Esophagus squamous epithelium (tissue), 5 donors: ENCODE data around the gene TECR. TPM values are rescaled to one million over a fixed set of nuclear protein-coding genes. Genes with fewer than 3 reads are reported as not detected.

Experiments used
- DNase-seq: peaks from one replicate; lab custom pipeline; 2025; lab: John Stamatoyannopoulos, UW
- H3K27ac ChIP-seq, 4 donors: fragments of 200-600 bp; sonication (generic); one replicate each; pipeline ENCODE4 v1.5.1; 2016 to 2019; ENCODE audit warnings: mild to moderate bottlenecking in 1 of 4
- H3K27me3 ChIP-seq, 4 donors: fragments of 200-600 bp; sonication (generic); 1 replicate in 3 of 4; 2 replicates in 1 of 4; pipeline versions ENCODE4 v1.5.1 to v1.6.0; 2017 to 2021; ENCODE audit warnings: antibody characterized with exemption in 1 of 4
- H3K36me3 ChIP-seq, 3 donors: fragments of 200-600 bp; sonication (generic); one replicate each; pipeline ENCODE4 v1.5.1; 2016 to 2019
- H3K4me1 ChIP-seq, 3 donors: fragments of 200-600 bp; sonication (generic); one replicate each; pipeline ENCODE4 v1.5.1; 2017 to 2019
- H3K4me3 ChIP-seq, 4 donors: fragments of 200-600 bp; sonication (generic); 1 replicate in 3 of 4; 2 replicates in 1 of 4; pipeline ENCODE4 v1.5.1; 2016 to 2019; ENCODE audit warnings: mild to moderate bottlenecking in 2 of 4, moderate library complexity in 1 of 4
- H3K9me3 ChIP-seq, 3 donors: fragments of 200-600 bp; sonication (generic); one replicate each; pipeline ENCODE4 v1.5.1; 2016 to 2019
- CTCF ChIP-seq, 6 experiments: fragments of 450-650 bp in 4 of 6; fragments of 200-600 bp in 2 of 6; sonication (generic) in 2 of 6; IDR thresholded peaks; one replicate each; pipeline ENCODE4 v1.5.1; 2016 to 2019; ENCODE audit warnings: antibody characterized with exemption in 6 of 6, mild to moderate bottlenecking in 4 of 6, moderate library complexity in 4 of 6
- POLR2A ChIP-seq, 4 donors: fragments of 450-650 bp; IDR thresholded peaks; one replicate each; pipeline ENCODE4 v1.6.1; 2017; ENCODE audit warnings: antibody characterized with exemption in 4 of 4, mild to moderate bottlenecking in 4 of 4, moderate library complexity in 3 of 4
- WGBS, 2 donors: methylation state at CpG; one replicate each; pipeline ENCODE4 v1.1.5; 2018; 5-methylcytosine and 5-hydroxymethylcytosine counted together
- intact Hi-C: fragments of 100-400 bp; cut with DNase I; formaldehyde crosslinking; loops from one replicate; pipeline ENCODE4 v1.15.0; 2022
- total RNA-seq, 4 donors: library from RNA; depleted of rRNA; stranded (reverse); fragments of >200 nt; gene quantifications; one replicate each; pipeline ENCODE4 v1.1.0, GENCODE V29; 2016
- donor health status: DM: yes; HTN: yes; CAD: no.

Gene TECR
- total RNA-seq, 4 donors from 2014 or later, result 130 to 290 (median 190) TPM

GRCh38 chr19:14525729-14526128, 3.7 kb upstream of the TECR start:
- WGBS, 2 donors, result 28 to 33% methylated on average over 5 to 6 of the region's 6 CpGs
- H3K4me3 ChIP-seq, result peak overlapping the region in 1 of 4 donors; percentile 1
- no peaks in the 10 kb centered on the region for H3K36me3 ChIP-seq
- peak overlapping the region; percentile 93 to 99 (median 98) for H3K27ac ChIP-seq
- intact Hi-C loops, result no loop called here
- H3K27me3 ChIP-seq, result no peaks in the 10 kb centered on the region
- no peak for DNase-seq
- no peaks in the 10 kb centered on the region for H3K9me3 ChIP-seq
- TF ChIP-seq CTCF (IDR thresholded peaks at IDR 0.05) (no peak), POLR2A (IDR thresholded peaks at IDR 0.05) (peak in 1 of 4 donors; percentile 21)
- H3K4me1 ChIP-seq, result peaks cover 26 to 91% (median 27%) of the 10 kb centered on the region in 3 donors

- intact Hi-C loops, result no loop called here
- H3K36me3 ChIP-seq, result no peaks in the 10 kb centered on the region
- 49 to 57% methylated on average over 4 of the region's 4 CpGs for WGBS, 2 donors
- DNase-seq, result no peak
- no peaks in the 10 kb centered on the region for H3K27me3 ChIP-seq
- H3K4me1 ChIP-seq, result peaks cover 29 to 91% (median 33%) of the 10 kb centered on the region in 3 donors
- TF ChIP-seq CTCF (IDR thresholded peaks at IDR 0.05) (no peak), POLR2A (IDR thresholded peaks at IDR 0.05) (no peak)
- H3K27ac ChIP-seq, result peak overlapping the region; percentile 93 to 99 (median 98)
- no peaks in the 10 kb centered on the region for H3K9me3 ChIP-seq
- H3K4me3 ChIP-seq, result peak overlapping the region in 2 of 4 donors; percentile 1 to 6
These were observed 3.0 kb upstream of the TECR start for GRCh38 chr19:14526423-14526822.

- Histone ChIP-seq H3K36me3 (peaks cover 0 to 10% (median 0%) of the 10 kb centered on the region in 3 donors), H3K4me3 (peak overlapping the region; percentile 37 to 92 (median 89)), H3K27me3 (no peaks in the 10 kb centered on the region), H3K27ac (peak overlapping the region; percentile 93 to 99 (median 98)), H3K9me3 (no peaks in the 10 kb centered on the region), H3K4me1 (peaks cover 33 to 91% (median 36%) of the 10 kb centered on the region in 3 donors)
- no peak for DNase-seq
- TF ChIP-seq POLR2A (IDR thresholded peaks at IDR 0.05) (no peak), CTCF (IDR thresholded peaks at IDR 0.05) (peak in 1 of 6 experiments; percentile 5)
- 16 to 32% methylated on average over 26 to 34 of the region's 39 CpGs for WGBS, 2 donors
- intact Hi-C loops, result no loop called here
These were observed 758 bp upstream of the TECR start for GRCh38 chr19:14528419-14529253.

- Histone ChIP-seq H3K36me3 (peaks cover 0 to 24% (median 0%) of the 10 kb centered on the region in 3 donors), H3K4me1 (peaks cover 28 to 88% (median 35%) of the 10 kb centered on the region in 3 donors), H3K27ac (peak overlapping the region; percentile 93 to 99 (median 98)), H3K27me3 (no peaks in the 10 kb centered on the region), H3K9me3 (no peaks in the 10 kb centered on the region), H3K4me3 (peak overlapping the region; percentile 56 to 92 (median 89))
- no peak for DNase-seq
- WGBS, 2 donors, result 0 to 1% methylated on average over 7 to 12 of the region's 18 CpGs
- intact Hi-C loops, result no loop called here
- no peak for TF ChIP-seq CTCF (IDR thresholded peaks at IDR 0.05)
These were observed 583 bp downstream of the TECR start for GRCh38 chr19:14530005-14530348.

GRCh38 chr19:14530506-14530905, 1.1 kb downstream of the TECR start:
- DNase-seq, result no peak
- Histone ChIP-seq H3K4me1 (peaks cover 28 to 85% (median 32%) of the 10 kb centered on the region in 3 donors), H3K36me3 (peaks cover 0 to 24% (median 0%) of the 10 kb centered on the region in 3 donors), H3K4me3 (peak overlapping the region; percentile 56 to 92 (median 89)), H3K27me3 (no peaks in the 10 kb centered on the region), H3K9me3 (no peaks in the 10 kb centered on the region), H3K27ac (peak overlapping the region in 3 of 4 donors; percentile 93 to 99 (median 98))
- intact Hi-C loops, result no loop called here
- WGBS, 2 donors, result 59 to 60% methylated on average over 3 of the region's 3 CpGs
- TF ChIP-seq CTCF (IDR thresholded peaks at IDR 0.05), result no peak
- no peak for TF ChIP-seq POLR2A (IDR thresholded peaks at IDR 0.05)
